ENCODE data around the gene PTPA. TPM values are rescaled to one million over a fixed set of nuclear protein-coding genes. Genes with fewer than 3 reads are reported as not detected.
A peak's percentile ranks its signal among the peaks of the same experiment; 100 is the strongest.

The PTPA gene
- total and polyA plus RNA-seq, 2 donors (not counting 3 experiments of a cell fraction or from before 2014, with no cell fraction given): 97.7 to 121 TPM

DNA sequence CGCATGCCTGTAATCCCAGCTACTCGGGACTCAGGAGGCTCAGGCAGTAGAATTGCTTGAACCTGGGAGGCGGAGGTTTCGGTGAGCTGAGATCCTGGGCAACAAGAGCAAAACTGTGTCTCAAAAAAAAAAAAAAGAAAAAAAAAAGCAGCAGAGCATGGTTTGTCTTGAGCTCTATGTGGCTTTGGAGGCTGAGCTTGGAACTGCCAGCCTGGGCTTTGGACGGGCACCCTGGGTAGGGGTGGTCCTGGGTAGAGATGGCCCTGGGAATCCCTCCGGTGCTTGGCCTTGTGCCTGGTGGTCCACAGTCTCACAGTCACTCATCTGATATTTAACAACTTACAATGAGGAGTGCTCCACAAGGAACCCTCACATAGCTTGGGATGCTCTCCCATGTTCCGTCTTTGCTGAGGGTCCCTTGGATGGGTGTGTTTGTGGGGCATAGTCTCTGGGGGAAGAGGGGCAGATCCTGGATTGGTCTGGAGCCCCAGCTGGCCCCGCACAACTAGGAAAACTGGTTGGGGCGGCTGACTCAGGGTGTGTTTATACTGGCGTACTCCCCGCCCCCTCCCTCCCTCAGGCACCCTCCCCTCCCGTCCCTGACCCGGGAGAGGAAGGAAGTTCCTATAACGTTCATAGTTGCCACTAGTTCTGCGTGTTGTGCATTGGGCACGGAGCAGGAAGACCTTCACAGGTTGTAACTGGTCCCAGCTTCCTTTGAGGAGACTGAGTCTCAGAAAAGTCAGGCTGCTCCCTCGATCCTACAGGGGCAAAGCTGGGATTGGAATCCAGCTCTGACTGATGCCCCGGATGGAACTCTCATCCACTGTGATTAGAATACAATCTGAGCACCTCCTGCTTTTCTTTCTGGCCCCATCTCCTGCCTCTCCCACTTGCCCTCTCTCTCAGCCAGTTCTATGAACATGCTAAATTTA, 55.7 kb downstream of the PTPA start:
- DNase-seq (ENCODE audit: low read depth, low spot score) (peak; percentile 90), FAIRE-seq (no peak)
- H3K79me2 ChIP-seq (ENCODE audit: control insufficient read depth, insufficient read depth, low read length): no peaks in the 10 kb centered on the region
- peaks cover 31% of the 10 kb centered on the region for H3K4me1 ChIP-seq (ENCODE audit: control insufficient read depth, extremely low read depth, insufficient read depth, low read length)
- peak overlapping the region; percentile 88 for H3K27ac ChIP-seq (ENCODE audit: insufficient read depth, low read depth, low read length)
- H4K20me1 ChIP-seq (replicated peaks; ENCODE audit: control insufficient read depth, extremely low read depth, insufficient read depth, low read length): no peaks in the 10 kb centered on the region
- no peak overlapping the region for H3K4me3 ChIP-seq (replicated peaks in 1 of 3; ENCODE audit: insufficient read depth in 1 of 3, low read depth in 1 of 3, low read length in 3 of 3)
- intact Hi-C loops (cut with micrococcal nuclease): loop anchor here (1.0 kb wide), 1 partner anchor 24 kb away; no protein-coding TSS in a partner anchor
- peak overlapping the region; percentile 55 for H3K4me2 ChIP-seq (ENCODE audit: insufficient read depth, low read length)
- H3K9ac ChIP-seq (replicated peaks; ENCODE audit: extremely low read depth, insufficient read depth, low read length): peak overlapping the region; percentile 45
- H3K9me1 ChIP-seq (replicated peaks; ENCODE audit: control insufficient read depth, extremely low read depth, insufficient read depth, low read length): no peaks in the 10 kb centered on the region
- peak; percentile 29 for TF ChIP-seq MYC (IDR thresholded peaks at IDR 0.05; ENCODE audit: low read depth, low read length)
- TF ChIP-seq FOS (IDR thresholded peaks at IDR 0.05; ENCODE audit: borderline replicate concordance, insufficient read depth, low read length): peak; percentile 28
- TF ChIP-seq POLR2AphosphoS5 (IDR thresholded peaks at IDR 0.05; ENCODE audit: insufficient read depth, low read depth, low read length): peak; percentile 80
- TF ChIP-seq POLR2A (IDR thresholded peaks at IDR 0.05; ENCODE audit: low read depth, low read length): peak; percentile 66
- TF ChIP-seq, protein P1, sequence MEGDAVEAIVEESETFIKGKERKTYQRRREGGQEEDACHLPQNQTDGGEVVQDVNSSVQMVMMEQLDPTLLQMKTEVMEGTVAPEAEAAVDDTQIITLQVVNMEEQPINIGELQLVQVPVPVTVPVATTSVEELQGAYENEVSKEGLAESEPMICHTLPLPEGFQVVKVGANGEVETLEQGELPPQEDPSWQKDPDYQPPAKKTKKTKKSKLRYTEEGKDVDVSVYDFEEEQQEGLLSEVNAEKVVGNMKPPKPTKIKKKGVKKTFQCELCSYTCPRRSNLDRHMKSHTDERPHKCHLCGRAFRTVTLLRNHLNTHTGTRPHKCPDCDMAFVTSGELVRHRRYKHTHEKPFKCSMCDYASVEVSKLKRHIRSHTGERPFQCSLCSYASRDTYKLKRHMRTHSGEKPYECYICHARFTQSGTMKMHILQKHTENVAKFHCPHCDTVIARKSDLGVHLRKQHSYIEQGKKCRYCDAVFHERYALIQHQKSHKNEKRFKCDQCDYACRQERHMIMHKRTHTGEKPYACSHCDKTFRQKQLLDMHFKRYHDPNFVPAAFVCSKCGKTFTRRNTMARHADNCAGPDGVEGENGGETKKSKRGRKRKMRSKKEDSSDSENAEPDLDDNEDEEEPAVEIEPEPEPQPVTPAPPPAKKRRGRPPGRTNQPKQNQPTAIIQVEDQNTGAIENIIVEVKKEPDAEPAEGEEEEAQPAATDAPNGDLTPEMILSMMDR (IDR thresholded peaks at IDR 0.05; ENCODE audit: extremely low read depth in 1 of 2, insufficient read depth in 1 of 2, low read depth in 1 of 2, low read length in 2 of 2): no peak
- H2AFZ ChIP-seq (ENCODE audit: low read depth, low read length): peak overlapping the region; percentile 84
- H3K27me3 ChIP-seq (ENCODE audit: control insufficient read depth in 2 of 2, insufficient read depth in 2 of 2, low read length in 2 of 2): no peaks in the 10 kb centered on the region
- H3K36me3 ChIP-seq (ENCODE audit: control insufficient read depth in 2 of 2, extremely low read depth in 1 of 2, insufficient read depth in 2 of 2, low read length in 2 of 2): no peaks in the 10 kb centered on the region
- dilution Hi-C loops (cut with MboI; ENCODE audit: extremely low pct_ligation_motif_present, low sequenced_read_pairs): no loop called here
- BruUV-seq (replicated peaks): TSS peak; percentile 60
- ChIA-PET POLR2A (interaction anchor here (0.7 to 1.8 kb wide), 5 partner anchors 11 to 35 kb away, joined by 3 to 9 read pairs (median 5); partner anchors contain the start of gene IER5L), CTCF (interaction anchor here (0.6 to 8.2 kb wide), 13 partner anchors 7 to 1250 kb away, joined by 3 to 80 read pairs (median 5); partner anchors contain the start of gene IER5L)
- H3K9me3 ChIP-seq (replicated peaks; ENCODE audit: control insufficient read depth, insufficient read depth, low read length): no peaks in the 10 kb centered on the region

Measured in endothelial cell of umbilical vein (primary cell).